ENCODE results near the gene HRH2. TPM values are rescaled to one million over a fixed set of nuclear protein-coding genes. Genes with fewer than 3 reads are reported as not detected.
A peak's percentile ranks its signal among the peaks of the same experiment; 100 is the strongest.

The HRH2 gene
- total RNA-seq, 2 donors from 2014 or later, result 0.78 TPM; not detected in 1

- DNase-seq (no peak), ATAC-seq (no peak)
- H3K27me3 ChIP-seq, result no peaks in the 10 kb centered on the region
- no peaks in the 10 kb centered on the region for H3K4me1 ChIP-seq
- H3K9me3 ChIP-seq, result no peaks in the 10 kb centered on the region
- intact Hi-C loops (cut with DNase I), result no loop called here
- TF ChIP-seq POLR2A (IDR thresholded peaks at IDR 0.05) (no peak), CTCF (IDR thresholded peaks at IDR 0.05) (no peak)
- H3K27ac ChIP-seq, result peak overlapping the region in 1 of 4 donors; percentile 45
- no peak overlapping the region for H3K4me3 ChIP-seq
- 74 to 78% methylated on average over 4 to 5 of the region's 5 CpGs for WGBS, 2 donors
- H3K36me3 ChIP-seq (replicated peaks in 1 of 2; ENCODE audit: insufficient read depth in 1 of 2, low read depth in 2 of 2), result no peaks in the 10 kb centered on the region
Measured at GRCh38 chr5:175693741-175694140, 35.9 kb downstream of the HRH2 start.

- TF ChIP-seq CTCF (IDR thresholded peaks at IDR 0.05) (no peak), POLR2A (IDR thresholded peaks at IDR 0.05) (no peak)
- 82 to 88% methylated on average over 5 to 13 of the region's 13 CpGs for WGBS, 2 donors
- H3K36me3 ChIP-seq (replicated peaks in 1 of 2; ENCODE audit: insufficient read depth in 1 of 2, low read depth in 2 of 2), result no peaks in the 10 kb centered on the region
- intact Hi-C loops (cut with DNase I), result no loop called here
- ATAC-seq (no peak), DNase-seq (no peak)
- H3K9me3 ChIP-seq, result no peaks in the 10 kb centered on the region
- no peaks in the 10 kb centered on the region for H3K4me1 ChIP-seq
- no peaks in the 10 kb centered on the region for H3K27me3 ChIP-seq
- H3K27ac ChIP-seq, result peak overlapping the region in 1 of 4 donors; percentile 17
- H3K4me3 ChIP-seq, result no peak overlapping the region
Measured at GRCh38 chr5:175694371-175695160, 36.7 kb downstream of the HRH2 start.

GRCh38 chr5:175695161-175696126 is 37.6 kb downstream of the HRH2 start:
- Histone ChIP-seq H3K4me3 (no peak overlapping the region), H3K9me3 (no peaks in the 10 kb centered on the region), H3K4me1 (no peaks in the 10 kb centered on the region), H3K27ac (peak overlapping the region in 1 of 4 donors; percentile 17), H3K36me3 (replicated peaks in 1 of 2; ENCODE audit: insufficient read depth in 1 of 2, low read depth in 2 of 2) (no peaks in the 10 kb centered on the region), H3K27me3 (no peaks in the 10 kb centered on the region)
- ATAC-seq (no peak), DNase-seq (no peak)
- TF ChIP-seq CTCF (IDR thresholded peaks at IDR 0.05), result no peak
- no peak for TF ChIP-seq POLR2A (IDR thresholded peaks at IDR 0.05)
- intact Hi-C loops (cut with DNase I), result no loop called here
- 79 to 87% methylated on average over 19 of the region's 19 CpGs for WGBS, 2 donors

GRCh38 chr5:175696139-175696854 is 38.4 kb downstream of the HRH2 start:
- Histone ChIP-seq H3K4me1 (no peaks in the 10 kb centered on the region), H3K9me3 (no peaks in the 10 kb centered on the region), H3K4me3 (no peak overlapping the region), H3K27ac (peak overlapping the region in 1 of 4 donors; percentile 15), H3K36me3 (replicated peaks in 1 of 2; ENCODE audit: insufficient read depth in 1 of 2, low read depth in 2 of 2) (no peaks in the 10 kb centered on the region), H3K27me3 (no peaks in the 10 kb centered on the region)
- TF ChIP-seq CTCF (IDR thresholded peaks at IDR 0.05) (peak in 5 of 7 experiments; percentile 10 to 50 (median 35)), POLR2A (IDR thresholded peaks at IDR 0.05) (no peak)
- intact Hi-C loops (cut with DNase I), result no loop called here
- no peak for ATAC-seq
- 47 to 61% methylated on average over 10 to 16 of the region's 16 CpGs for WGBS, 2 donors
- DNase-seq, result peak; percentile 21 to 79 (median 43)

Measured in body of pancreas (tissue), 4 donors.